Adrenal gland (tissue), 12 donors: ENCODE measurements around the gene HENMT1. TPM values are rescaled to one million over a fixed set of nuclear protein-coding genes. Genes with fewer than 3 reads are reported as not detected.

Experiments used
- DNase-seq, 7 donors: peaks; one replicate each; pipeline ENCODE4 v3.0.0-alpha.2; 2019 to 2020
- H3K27ac ChIP-seq, 5 donors: fragments of 200-600 bp; sonication (generic) in 4 of 5; 1 replicate in 3 of 5; 2 replicates in 2 of 5; pipeline versions ENCODE4 v1.5.1 to v1.8.0; 2016 to 2020; ENCODE audit warnings: mild to moderate bottlenecking in 1 of 5
- H3K27me3 ChIP-seq: fragments of 200-600 bp; 2 replicates; pipeline ENCODE4 v1.8.0; 2021
- H3K36me3 ChIP-seq, 2 donors: fragments of 200-600 bp; replicated peaks in 1 of 2; 1 replicate in 1 of 2; 2 replicates in 1 of 2; pipeline versions ENCODE4 v1.5.1 to v1.8.0; 2018 to 2022
- H3K4me1 ChIP-seq, 2 donors: fragments of 200-600 bp; replicated peaks in 1 of 2; 1 replicate in 1 of 2; 2 replicates in 1 of 2; pipeline versions ENCODE4 v1.5.1 to v1.8.0; 2018 to 2021
- H3K4me3 ChIP-seq, 4 donors: fragments of 200-600 bp; sonication (generic) in 3 of 4; one replicate each; pipeline ENCODE4 v1.5.1; 2016 to 2018
- H3K9me3 ChIP-seq, 3 donors: fragments of 200-600 bp; sonication (generic) in 1 of 3; replicated peaks in 1 of 3; 1 replicate in 2 of 3; 2 replicates in 1 of 3; pipeline versions ENCODE4 v1.5.1 to v1.8.0; 2016 to 2021
- CTCF ChIP-seq, 6 experiments: fragments of 450-650 bp in 4 of 6; fragments of 200-600 bp in 2 of 6; sonication (generic) in 1 of 6; IDR thresholded peaks; 1 replicate in 5 of 6; 2 replicates in 1 of 6; pipeline versions ENCODE4 v1.5.1 to v1.8.0; 2016 to 2021; ENCODE audit warnings: antibody characterized with exemption in 6 of 6, mild to moderate bottlenecking in 2 of 6, moderate library complexity in 1 of 6
- POLR2A ChIP-seq, 2 donors: fragments of 450-650 bp; IDR thresholded peaks; one replicate each; pipeline ENCODE4 v1.6.1; 2017; ENCODE audit warnings: antibody characterized with exemption in 2 of 2, mild to moderate bottlenecking in 2 of 2, moderate library complexity in 1 of 2
- WGBS, 4 donors: extraction: QIAGEN DNeasy Blood & Tissue Kit in 2 of 4; methylation state at CpG; one replicate each; pipeline versions ENCODE4 v1.1.5 to v1.1.7; 2013 to 2017; 5-methylcytosine and 5-hydroxymethylcytosine counted together
- intact Hi-C, 2 donors: fragments of 100-400 bp; cut with DNase I; formaldehyde crosslinking; loops; one replicate each; pipeline versions ENCODE4 v1.14.1 to v1.15.0; 2022 to 2023
- polyA plus RNA-seq, 3 donors: library from polyadenylated mRNA; stranded (reverse); fragments of 200-250 nt in 2 of 3; fragments of 350-450 nt in 1 of 3; fragmentation: Illumina TruSeq in 1 of 3; extraction: RNeasy Lipid Tissue Mini Kit (QIAGEN cat#74804) in 1 of 3; gene quantifications; one replicate each; pipeline ENCODE4 v1.2.3, GENCODE V29; 2013 to 2014
- total RNA-seq, 9 donors: library from RNA; depleted of rRNA in 4 of 9; stranded (reverse); fragments of >200 nt in 4 of 9; fragments of 120-200 nt in 1 of 9; fragmentation: NEBNext Ultra II Directional in 1 of 9; extraction: Animal tissue kit (Norgen Biotek cat#: 25700) in 1 of 9; gene quantifications; one replicate each; pipeline versions ENCODE4 v1.1.0 to v1.2.4, GENCODE V29; 2013 to 2023
- donor health status: healthy with polysubstance abuse.
- donor health status: Bipolar disorder and iron deficiency.
- donor health status: DM: yes; HTN: yes; CAD: no.
- donor health status: DM: no; HTN: no; CAD: no.
- donor health status: DM: no; HTN: no; CAD: no.
- donor health status: DM: yes; HTN: yes; CAD: no.

HENMT1 gene
- total and polyA plus RNA-seq, 12 donors = 1.2 to 22.2 (median 3.4) TPM

GRCh38 chr1:108691942-108692723 lies 31.2 kb upstream of the HENMT1 start, which contains the start of gene PRPF38B:
Gene PRPF38B, plus strand, starts transcription at chr1:108692310. Its CDS starts 282 bp downstream, at chr1:108692592.
- WGBS, 4 donors = 0 to 2% (median 0%) methylated on average over 9 to 59 of the region's 59 CpGs
- peak within 1 kb of the TSS; percentile 61 to 93 (median 70) for H3K4me3 ChIP-seq

GRCh38 chr1:108691128-108691941 lies 30.4 kb upstream of the HENMT1 start:
- Histone ChIP-seq H3K4me3 (peak overlapping the region; percentile 31 to 72 (median 64)), H3K9me3 (no peaks in the 10 kb centered on the region), H3K27me3 (no peaks in the 10 kb centered on the region), H3K4me1 (peaks cover 20 to 36% of the 10 kb centered on the region in 2 donors), H3K36me3 (peaks cover 0 to 8% of the 10 kb centered on the region in 2 donors), H3K27ac (peak overlapping the region; percentile 88 to 97 (median 95))
- 20 to 24% (median 22%) methylated on average over 12 of the region's 12 CpGs for WGBS, 4 donors
- DNase-seq = peak in 1 of 7 donors; percentile 11
- TF ChIP-seq POLR2A (IDR thresholded peaks at IDR 0.05) = no peak
- TF ChIP-seq CTCF (IDR thresholded peaks at IDR 0.05) = no peak
- intact Hi-C loops = loop anchor here in 1 of 2 donors (5.0 kb wide), 1 partner anchor 51 kb away; no protein-coding TSS in a partner anchor

More at GRCh38 chr1:108691942-108692723, 31.2 kb upstream of the HENMT1 start, which contains the start of gene PRPF38B:
- Histone ChIP-seq H3K27me3 (no peaks in the 10 kb centered on the region), H3K9me3 (no peaks in the 10 kb centered on the region), H3K36me3 (peaks cover 0 to 16% of the 10 kb centered on the region in 2 donors), H3K27ac (peak within 1 kb of the TSS; percentile 88 to 97 (median 95)), H3K4me1 (peaks cover 20 to 36% of the 10 kb centered on the region in 2 donors)
- TF ChIP-seq CTCF (IDR thresholded peaks at IDR 0.05) = no peak
- peak; percentile 74 to 88 for TF ChIP-seq POLR2A (IDR thresholded peaks at IDR 0.05)
- intact Hi-C loops = loop anchor here in 1 of 2 donors (5.0 kb wide), 1 partner anchor 50 kb away; no protein-coding TSS in a partner anchor
- peak; percentile 92 to 98 (median 95) for DNase-seq

GRCh38 chr1:108686614-108687313 lies 25.9 kb upstream of the HENMT1 start:
- WGBS, 4 donors = 38 to 53% (median 47%) methylated on average over 2 of the region's 2 CpGs
- TF ChIP-seq CTCF (IDR thresholded peaks at IDR 0.05) (no peak), POLR2A (IDR thresholded peaks at IDR 0.05) (no peak)
- H3K27ac ChIP-seq = no peak overlapping the region
- no peaks in the 10 kb centered on the region for H3K27me3 ChIP-seq
- H3K9me3 ChIP-seq = no peaks in the 10 kb centered on the region
- peak in 4 of 7 donors; percentile 35 to 66 (median 40) for DNase-seq
- no peaks in the 10 kb centered on the region for H3K36me3 ChIP-seq
- peaks cover 5 to 10% of the 10 kb centered on the region in 2 donors for H3K4me1 ChIP-seq
- H3K4me3 ChIP-seq = no peak overlapping the region
- intact Hi-C loops = no loop called here
